Ascending aorta (tissue), 2 donors: ENCODE data around the gene MIA. TPM values are rescaled to one million over a fixed set of nuclear protein-coding genes. Genes with fewer than 3 reads are reported as not detected.
"Not testable (repeated sequence)": the region's sequence is repeated elsewhere in the genome, so short reads cannot be mapped to it uniquely, and the experiment has no call there.

Source experiments
- DNase-seq, 2 donors: peaks; one replicate each; pipeline ENCODE4 v3.0.0-alpha.2; 2019; ENCODE audit warnings: low spot score in 2 of 2
- H3K27ac ChIP-seq, 2 donors: fragments of 200-600 bp; sonication (generic); one replicate each; pipeline ENCODE4 v1.5.1; 2016 to 2017; ENCODE audit warnings: mild to moderate bottlenecking in 1 of 2
- H3K27me3 ChIP-seq: fragments of 200-600 bp; sonication (generic); one replicate; pipeline ENCODE4 v1.5.1; 2017
- H3K36me3 ChIP-seq, 2 donors: fragments of 200-600 bp; sonication (generic); one replicate each; pipeline ENCODE4 v1.5.1; 2016
- H3K4me1 ChIP-seq, 2 donors: fragments of 200-600 bp; sonication (generic); one replicate each; pipeline ENCODE4 v1.5.1; 2016 to 2017; ENCODE audit warnings: mild to moderate bottlenecking in 1 of 2
- H3K4me3 ChIP-seq, 2 donors: fragments of 200-600 bp; sonication (generic); one replicate each; pipeline ENCODE4 v1.5.1; 2016 to 2017; ENCODE audit warnings: mild to moderate bottlenecking in 1 of 2
- H3K9me3 ChIP-seq, 2 donors: fragments of 200-600 bp; sonication (generic); one replicate each; pipeline ENCODE4 v1.5.1; 2016
- CTCF ChIP-seq, 3 experiments: fragments of 200-600 bp in 2 of 3; fragments of 450-650 bp in 1 of 3; sonication (generic) in 2 of 3; IDR thresholded peaks; one replicate each; pipeline ENCODE4 v1.5.1; 2016 to 2019; ENCODE audit warnings: antibody characterized with exemption in 3 of 3, mild to moderate bottlenecking in 1 of 3, moderate library complexity in 1 of 3
- intact Hi-C: fragments of 100-400 bp; cut with DNase I; formaldehyde crosslinking; loops from one replicate; pipeline ENCODE4 v1.15.1; 2023
- total RNA-seq: library from RNA; depleted of rRNA; stranded (reverse); fragments of >200 nt; gene quantifications from one replicate; pipeline ENCODE4 v1.1.0, GENCODE V29; 2016

MIA gene
- total RNA-seq, 1 donor from 2014 or later: not detected

GRCh38 chr19:40759352-40759751 is 16.0 kb upstream of the MIA start:
- no peak for TF ChIP-seq CTCF (IDR thresholded peaks at IDR 0.05)
- H3K36me3 ChIP-seq: peaks cover 76 to 82% of the 10 kb centered on the region in 2 donors
- H3K9me3 ChIP-seq: no peaks in the 10 kb centered on the region
- H3K27ac ChIP-seq: no peak overlapping the region
- no peaks in the 10 kb centered on the region for H3K27me3 ChIP-seq
- no peak overlapping the region for H3K4me3 ChIP-seq
- DNase-seq: no peak
- H3K4me1 ChIP-seq: peaks cover 2 to 16% of the 10 kb centered on the region in 2 donors
- intact Hi-C loops: no loop called here

GRCh38 chr19:40762754-40763470 is 12.4 kb upstream of the MIA start:
- no peak for TF ChIP-seq CTCF (IDR thresholded peaks at IDR 0.05)
- peaks cover 84 to 93% of the 10 kb centered on the region in 2 donors for H3K36me3 ChIP-seq
- H3K27me3 ChIP-seq: no peaks in the 10 kb centered on the region
- no peaks in the 10 kb centered on the region for H3K4me1 ChIP-seq
- no peak overlapping the region for H3K4me3 ChIP-seq
- no peak overlapping the region for H3K27ac ChIP-seq
- intact Hi-C loops: no loop called here
- H3K9me3 ChIP-seq: no peaks in the 10 kb centered on the region
- DNase-seq: no peak

GRCh38 chr19:40763526-40763925 is 11.8 kb upstream of the MIA start:
- intact Hi-C loops: no loop called here
- H3K9me3 ChIP-seq: no peaks in the 10 kb centered on the region
- H3K4me1 ChIP-seq: no peaks in the 10 kb centered on the region
- peaks cover 78 to 87% of the 10 kb centered on the region in 2 donors for H3K36me3 ChIP-seq
- TF ChIP-seq CTCF (IDR thresholded peaks at IDR 0.05): no peak
- H3K27me3 ChIP-seq: no peaks in the 10 kb centered on the region
- no peak overlapping the region for H3K27ac ChIP-seq
- no peak overlapping the region for H3K4me3 ChIP-seq
- DNase-seq: no peak

- Histone ChIP-seq H3K4me1 (no peaks in the 10 kb centered on the region), H3K4me3 (no peak overlapping the region), H3K9me3 (no peaks in the 10 kb centered on the region), H3K27me3 (no peaks in the 10 kb centered on the region), H3K36me3 (peaks cover 73 to 83% of the 10 kb centered on the region in 2 donors), H3K27ac (no peak overlapping the region)
- intact Hi-C loops: no loop called here
- TF ChIP-seq CTCF (IDR thresholded peaks at IDR 0.05): no peak
- no peak for DNase-seq
These were observed 11.4 kb upstream of the MIA start for GRCh38 chr19:40763963-40764362.

- peaks cover 50 to 58% of the 10 kb centered on the region in 2 donors for H3K36me3 ChIP-seq
- H3K4me3 ChIP-seq, H3K4me1 ChIP-seq, H3K9me3 ChIP-seq, DNase-seq, H3K27me3 ChIP-seq, H3K27ac ChIP-seq, intact Hi-C loops: not testable (repeated sequence)
These were observed 8.9 kb upstream of the MIA start for GRCh38 chr19:40766385-40766784.

- no peak overlapping the region for H3K27ac ChIP-seq
- DNase-seq: no peak
- no peaks in the 10 kb centered on the region for H3K9me3 ChIP-seq
- H3K27me3 ChIP-seq: no peaks in the 10 kb centered on the region
- H3K4me1 ChIP-seq: no peaks in the 10 kb centered on the region
- no peak overlapping the region for H3K4me3 ChIP-seq
- no peak for TF ChIP-seq CTCF (IDR thresholded peaks at IDR 0.05)
- intact Hi-C loops: no loop called here
- peaks cover 31 to 34% of the 10 kb centered on the region in 2 donors for H3K36me3 ChIP-seq
These were observed 6.5 kb upstream of the MIA start for GRCh38 chr19:40768869-40769268.

GRCh38 chr19:40771101-40771862 is 4.0 kb upstream of the MIA start:
- intact Hi-C loops: loop anchor here (10.0 kb wide), 2 partner anchors 306 to 494 kb away; partner anchors contain the start of genes BLVRB, HNRNPUL1 and SPTBN4
- not testable (repeated sequence) for H3K27ac ChIP-seq, H3K4me3 ChIP-seq, H3K4me1 ChIP-seq, DNase-seq, H3K9me3 ChIP-seq, H3K27me3 ChIP-seq
- peaks cover 9 to 10% of the 10 kb centered on the region in 2 donors for H3K36me3 ChIP-seq
